BJ (cell line): ENCODE measurements around the gene PLIN4. TPM values are rescaled to one million over a fixed set of nuclear protein-coding genes. Genes with fewer than 3 reads are reported as not detected.

Experiments used
- CTCF ChIA-PET: fragments of 350-600 bp; formaldehyde crosslinking; extraction: SDS; loops from one replicate; lab custom pipeline; 2021; ENCODE audit warnings: antibody characterized with exemption, inconsistent platforms; lab: Yijun Ruan, JAX
- POLR2A ChIA-PET: fragments of 300-600 bp; sonication (Branson Sonifier 250); formaldehyde crosslinking; extraction: SDS; loops from one replicate; lab custom pipeline; 2021; ENCODE audit warnings: antibody characterized with exemption; lab: Charles Lee
- DNase-seq: peaks from one replicate; pipeline ENCODE4 v3.0.0-alpha.2; 2011; ENCODE audit warnings: low read depth
- H3K27me3 ChIP-seq: 2 replicates; pipeline ENCODE4 v1.6.0; 2011; ENCODE audit warnings: low read length; ENCODE audit not compliant: control insufficient read depth, insufficient read depth
- H3K36me3 ChIP-seq: 2 replicates; pipeline ENCODE4 v1.5.1; 2011; ENCODE audit warnings: low read length; ENCODE audit not compliant: control insufficient read depth, insufficient read depth
- H3K4me3 ChIP-seq: 2 replicates; pipeline ENCODE4 v1.5.1; 2011; ENCODE audit warnings: low read depth, mild to moderate bottlenecking, control low read depth, low read length
- CTCF ChIP-seq: IDR thresholded peaks from 2 replicates; pipeline ENCODE4 v1.5.1; 2011; ENCODE audit warnings: low read depth, mild to moderate bottlenecking, control low read depth, inconsistent platforms, low read length, moderate library complexity; ENCODE audit not compliant: insufficient read depth
- polyA plus RNA-seq: library from polyadenylated mRNA; depleted of rRNA; stranded (reverse); fragments of >200 nt; gene quantifications from 2 replicates; pipeline ENCODE4 v1.2.3, GENCODE V29; 2011

Gene PLIN4
- polyA plus RNA-seq, 1 experiment: 0.01 TPM

DNA sequence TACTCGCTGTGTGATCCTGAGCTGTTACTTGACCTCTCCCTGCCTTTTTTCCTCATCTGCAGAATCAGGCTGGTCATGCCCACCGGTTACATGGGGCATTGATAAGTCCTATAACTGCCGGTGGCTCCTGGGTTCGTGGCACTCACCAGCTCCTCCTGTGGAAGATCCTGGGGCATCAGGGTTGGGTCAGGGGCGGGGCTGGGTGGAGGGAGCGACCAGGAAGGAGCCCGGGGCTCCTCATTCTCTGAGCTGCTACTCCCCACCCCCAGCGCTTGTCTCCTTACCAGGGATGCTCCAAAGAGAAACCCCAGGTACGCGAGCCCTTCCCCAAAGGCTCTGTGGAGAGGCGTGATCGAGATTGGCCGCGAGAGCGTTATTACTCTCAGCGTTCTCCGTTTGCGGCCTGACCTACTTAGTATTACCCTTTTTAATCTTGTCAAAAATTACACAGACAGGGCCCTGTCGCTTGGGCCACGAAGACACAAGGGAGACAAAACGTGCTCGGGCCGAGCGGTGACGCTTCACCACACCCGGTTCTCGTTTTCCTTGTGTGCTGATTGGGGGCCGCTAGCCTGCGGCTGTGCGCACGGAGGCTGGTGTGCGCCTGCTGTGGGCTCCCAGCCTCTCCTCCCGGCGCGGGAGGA lies 35.4 kb downstream of the PLIN4 start:
- H3K4me3 ChIP-seq: no peak overlapping the region
- POLR2A ChIA-PET: no interaction called here
- DNase-seq: no peak
- CTCF ChIA-PET: interaction anchor here (0.7 kb wide), 1 partner anchor 297 kb away, joined by 3 read pairs; no protein-coding TSS in a partner anchor
- peaks cover 18% of the 10 kb centered on the region for H3K36me3 ChIP-seq
- H3K27me3 ChIP-seq: no peaks in the 10 kb centered on the region
- no peak for TF ChIP-seq CTCF

DNA sequence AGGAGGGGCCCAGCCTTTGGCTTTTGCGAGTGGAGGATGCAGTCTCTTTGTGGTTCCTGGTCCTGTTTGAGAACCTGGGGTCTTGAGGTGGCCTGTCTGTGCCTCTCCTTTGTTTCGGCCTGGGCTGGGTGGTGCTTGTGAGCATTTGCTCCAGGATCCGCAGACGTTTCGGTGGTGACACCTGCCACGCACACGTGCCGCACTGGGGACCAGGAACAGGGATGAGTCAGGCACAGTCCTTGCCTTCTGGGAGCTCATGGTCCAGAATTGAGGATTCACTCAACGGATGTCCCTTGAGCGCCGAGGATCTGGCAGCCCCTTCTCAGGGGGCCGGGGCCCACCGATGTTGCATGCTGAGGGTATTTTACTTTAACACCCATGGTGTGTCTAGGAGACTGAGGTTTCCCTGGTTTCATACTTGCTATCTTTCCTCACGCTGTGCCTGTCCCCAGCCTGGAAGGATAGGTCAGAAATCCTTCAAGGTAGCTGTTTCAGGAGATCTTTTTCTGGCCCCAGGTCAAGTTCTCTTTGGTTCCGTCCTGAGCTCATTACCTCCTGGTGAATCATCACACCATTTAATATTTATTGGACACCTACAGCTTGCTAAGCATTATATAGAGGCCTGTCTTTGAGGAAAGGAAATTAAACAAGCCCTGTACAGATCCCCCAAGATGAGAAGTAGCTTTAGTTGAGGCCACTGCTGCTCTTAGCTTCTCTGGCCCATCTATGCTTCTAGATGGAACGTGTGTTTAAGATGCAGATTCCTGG lies 41.1 kb downstream of the PLIN4 start:
- TF ChIP-seq CTCF: no peak
- DNase-seq: no peak
- ChIA-PET CTCF (no interaction called here), POLR2A (no interaction called here)
- Histone ChIP-seq H3K27me3 (no peaks in the 10 kb centered on the region), H3K4me3 (no peak overlapping the region), H3K36me3 (peaks cover 22% of the 10 kb centered on the region)

DNA sequence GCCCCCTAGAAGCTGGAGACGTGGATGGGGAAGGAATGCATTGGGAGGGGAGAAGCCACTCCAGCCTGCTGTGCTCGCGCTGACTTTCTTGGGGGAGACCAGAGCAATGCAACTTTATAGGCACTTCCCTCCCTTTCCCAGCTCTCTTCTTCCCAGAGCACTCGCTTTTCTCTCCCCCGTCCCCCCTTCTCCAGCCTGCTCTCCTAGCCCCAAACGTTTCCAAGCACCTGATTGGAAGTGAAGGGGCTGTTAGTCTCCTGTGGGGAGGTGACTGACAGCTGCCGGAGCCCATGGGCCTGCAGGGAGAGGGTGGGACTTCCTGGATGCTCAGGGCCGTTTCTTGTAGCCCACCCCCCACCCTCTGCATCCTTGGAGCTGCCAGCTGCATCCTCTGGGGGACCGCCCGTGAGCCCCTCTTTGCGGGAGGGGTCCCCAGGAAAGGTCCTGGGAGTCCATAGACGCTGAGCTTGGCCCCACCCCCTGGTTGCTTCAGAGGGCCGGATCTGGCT lies 43.7 kb downstream of the PLIN4 start:
- Histone ChIP-seq H3K4me3 (peak overlapping the region; percentile 92), H3K27me3 (no peaks in the 10 kb centered on the region), H3K36me3 (peaks cover 16% of the 10 kb centered on the region)
- no peak for TF ChIP-seq CTCF
- DNase-seq: peak; percentile 19
- POLR2A ChIA-PET: interaction anchor here (0.6 kb wide), 1 partner anchor 11 kb away, joined by 20 read pairs; no protein-coding TSS in a partner anchor
- CTCF ChIA-PET: interaction anchor here (0.8 to 1.1 kb wide), 2 partner anchors 49 to 207 kb away, joined by 3 read pairs; no protein-coding TSS in a partner anchor

- no peak for DNase-seq
- ChIA-PET CTCF (interaction anchor here (0.8 to 1.1 kb wide), 2 partner anchors 50 to 206 kb away, joined by 3 read pairs; no protein-coding TSS in a partner anchor), POLR2A (no interaction called here)
- no peak for TF ChIP-seq CTCF
- Histone ChIP-seq H3K36me3 (peaks cover 16% of the 10 kb centered on the region), H3K4me3 (peak overlapping the region; percentile 92), H3K27me3 (no peaks in the 10 kb centered on the region)
Measured at GRCh38 chr19:4473763-4474513, 44.3 kb downstream of the PLIN4 start.
